GM12873 (cell line): Measurements from ENCODE around the gene NIM1K.

ENCODE experiments used
- TF ChIP-seq, protein P1 (sequence below): IDR thresholded peaks from 2 replicates; pipeline ENCODE4 v1.5.1; 2012; ENCODE audit warnings: low read depth, mild to moderate bottlenecking, moderate library complexity, low read length, control low read depth; ENCODE audit not compliant: insufficient read depth; ENCODE audit errors: missing control alignments

The NIM1K gene

DNA sequence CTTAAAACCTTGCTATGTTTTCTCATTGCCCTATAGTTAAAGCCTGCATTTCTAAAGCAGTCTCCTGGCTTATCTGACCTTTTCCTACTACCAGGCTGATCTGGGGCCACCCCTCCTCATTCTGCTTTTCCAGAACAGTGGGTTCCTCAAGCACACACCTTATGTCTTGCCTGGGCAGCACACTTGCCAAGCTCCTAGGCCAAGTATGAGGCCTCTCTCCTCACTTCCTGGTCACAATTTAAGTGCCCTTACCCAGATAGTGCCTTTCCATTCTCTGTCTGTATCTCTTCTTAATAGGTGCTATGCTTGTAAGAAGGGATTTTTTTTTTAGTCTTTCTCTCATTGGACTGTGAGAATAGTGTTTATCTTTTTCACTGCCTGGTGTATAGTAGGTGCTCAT is 81.5 kb downstream of the NIM1K start:
- TF ChIP-seq, protein P1, sequence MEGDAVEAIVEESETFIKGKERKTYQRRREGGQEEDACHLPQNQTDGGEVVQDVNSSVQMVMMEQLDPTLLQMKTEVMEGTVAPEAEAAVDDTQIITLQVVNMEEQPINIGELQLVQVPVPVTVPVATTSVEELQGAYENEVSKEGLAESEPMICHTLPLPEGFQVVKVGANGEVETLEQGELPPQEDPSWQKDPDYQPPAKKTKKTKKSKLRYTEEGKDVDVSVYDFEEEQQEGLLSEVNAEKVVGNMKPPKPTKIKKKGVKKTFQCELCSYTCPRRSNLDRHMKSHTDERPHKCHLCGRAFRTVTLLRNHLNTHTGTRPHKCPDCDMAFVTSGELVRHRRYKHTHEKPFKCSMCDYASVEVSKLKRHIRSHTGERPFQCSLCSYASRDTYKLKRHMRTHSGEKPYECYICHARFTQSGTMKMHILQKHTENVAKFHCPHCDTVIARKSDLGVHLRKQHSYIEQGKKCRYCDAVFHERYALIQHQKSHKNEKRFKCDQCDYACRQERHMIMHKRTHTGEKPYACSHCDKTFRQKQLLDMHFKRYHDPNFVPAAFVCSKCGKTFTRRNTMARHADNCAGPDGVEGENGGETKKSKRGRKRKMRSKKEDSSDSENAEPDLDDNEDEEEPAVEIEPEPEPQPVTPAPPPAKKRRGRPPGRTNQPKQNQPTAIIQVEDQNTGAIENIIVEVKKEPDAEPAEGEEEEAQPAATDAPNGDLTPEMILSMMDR, result no peak

DNA sequence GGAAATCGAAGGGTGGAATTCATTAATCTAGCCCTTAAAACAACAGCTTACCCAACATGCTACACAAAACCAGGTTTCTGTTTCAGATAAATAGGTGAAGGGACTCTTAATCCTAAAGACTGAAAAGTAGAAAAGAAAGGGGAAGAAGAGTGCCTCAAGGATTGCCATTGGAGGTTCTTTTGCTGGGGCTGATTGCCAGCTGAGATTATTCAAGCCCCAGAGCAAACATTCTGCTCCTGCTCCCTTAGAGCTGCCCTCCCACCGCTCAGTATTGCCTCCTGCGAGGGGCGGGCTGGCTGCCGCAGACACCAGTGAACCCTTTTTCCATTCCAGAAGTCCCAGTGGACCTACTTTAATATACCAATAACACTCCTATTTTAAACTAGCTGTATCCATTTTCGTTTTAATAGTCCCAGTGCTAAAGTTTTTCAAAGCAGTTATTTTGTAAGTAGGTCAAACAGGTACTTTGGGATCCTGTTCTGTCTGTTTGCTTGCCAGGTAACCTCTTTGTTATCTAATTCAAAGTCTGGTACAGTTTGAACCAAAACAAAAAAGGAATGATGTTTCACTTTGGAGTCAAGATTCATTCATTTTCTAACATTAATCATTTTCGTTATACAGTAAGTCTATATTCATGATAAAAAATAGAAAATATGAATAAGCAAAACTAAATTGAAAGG is 82.5 kb downstream of the NIM1K start:
- TF ChIP-seq, protein P1, result no peak

DNA sequence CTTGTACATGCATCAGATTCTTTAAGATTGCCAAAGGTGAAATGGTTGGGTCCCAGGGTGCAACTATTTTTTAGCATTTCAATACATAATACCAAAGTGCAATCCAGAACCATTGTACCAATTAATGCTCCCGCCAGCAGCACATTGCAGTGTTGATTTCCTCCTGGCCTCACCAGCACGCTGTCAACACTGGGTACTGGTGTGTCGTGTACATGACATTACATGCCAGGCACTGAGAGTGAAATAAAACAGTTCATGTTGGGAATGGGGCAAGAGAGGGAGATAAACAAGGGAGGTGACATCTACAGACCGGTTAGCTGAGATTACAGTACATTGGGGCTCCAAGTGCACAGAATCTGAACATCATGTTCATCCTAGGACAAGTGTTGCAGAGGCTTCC is 83.4 kb downstream of the NIM1K start:
- TF ChIP-seq, protein P1, result no peak

DNA sequence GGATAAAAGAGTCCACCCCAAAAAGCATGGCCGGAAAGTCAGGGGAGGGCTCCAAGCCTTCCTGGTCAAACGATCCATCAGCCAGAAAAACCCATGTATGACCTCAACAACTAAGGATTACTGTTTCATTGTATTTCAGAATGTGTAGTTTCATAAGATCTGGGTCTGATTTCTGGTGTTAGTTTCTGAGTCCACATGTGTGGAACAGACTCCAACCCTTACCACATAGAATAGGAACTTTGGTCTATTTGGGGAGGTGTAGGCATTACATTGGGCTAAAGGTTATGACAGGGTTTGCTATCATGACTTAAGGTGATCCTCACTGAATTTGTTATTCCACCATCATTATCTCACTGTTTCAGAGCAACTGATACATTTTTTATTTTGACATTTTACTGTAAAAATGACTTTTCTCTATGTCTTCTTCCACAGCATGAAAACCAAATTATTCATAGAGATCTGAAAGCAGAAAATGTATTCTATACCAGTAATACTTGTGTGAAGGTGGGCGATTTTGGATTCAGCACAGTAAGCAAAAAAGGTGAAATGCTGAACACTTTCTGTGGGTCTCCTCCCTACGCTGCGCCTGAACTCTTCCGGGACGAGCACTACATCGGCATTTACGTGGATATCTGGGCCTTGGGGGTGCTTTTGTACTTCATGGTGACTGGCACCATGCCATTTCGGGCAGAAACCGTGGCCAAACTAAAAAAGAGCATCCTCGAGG is 87.7 kb downstream of the NIM1K start:
- TF ChIP-seq, protein P1, result no peak

DNA sequence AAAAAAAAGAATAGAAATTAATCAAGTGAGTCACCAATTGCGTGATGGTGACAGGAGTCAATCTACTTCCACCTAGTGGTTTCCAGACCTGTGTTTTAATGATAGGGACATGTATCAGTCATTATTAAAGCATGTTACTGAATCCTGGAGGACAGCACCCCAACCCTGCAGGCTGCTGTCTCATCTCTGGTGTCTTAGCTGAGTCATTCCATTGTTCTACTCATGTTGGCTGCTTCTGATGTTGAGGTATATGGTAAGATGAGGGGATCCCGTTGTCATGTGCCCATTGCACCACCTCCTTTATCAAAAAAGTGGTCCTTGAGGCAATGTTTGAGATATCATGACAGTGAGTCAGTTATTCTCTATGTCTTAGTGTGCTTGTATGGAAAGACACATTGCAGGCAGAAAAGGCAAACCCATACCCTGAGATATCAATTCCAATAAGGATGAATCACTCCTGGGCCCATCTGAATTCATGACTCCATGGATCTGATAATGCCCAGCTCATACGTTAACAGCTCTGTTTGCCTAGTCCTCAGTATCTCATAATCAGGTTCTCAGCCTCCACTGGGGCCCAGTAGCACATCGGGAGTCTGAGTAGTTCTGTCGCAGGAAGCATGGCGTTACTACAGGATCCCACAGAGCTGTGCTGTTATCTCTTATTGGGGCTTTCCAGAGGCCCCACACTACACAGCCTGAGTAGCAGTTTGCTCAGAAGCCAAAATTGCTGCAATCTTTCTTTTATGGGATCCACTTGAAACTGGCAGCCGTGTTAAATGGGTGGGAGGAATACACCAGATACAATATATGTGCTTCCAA is 90.0 kb downstream of the NIM1K start:
- TF ChIP-seq, protein P1, result no peak

DNA sequence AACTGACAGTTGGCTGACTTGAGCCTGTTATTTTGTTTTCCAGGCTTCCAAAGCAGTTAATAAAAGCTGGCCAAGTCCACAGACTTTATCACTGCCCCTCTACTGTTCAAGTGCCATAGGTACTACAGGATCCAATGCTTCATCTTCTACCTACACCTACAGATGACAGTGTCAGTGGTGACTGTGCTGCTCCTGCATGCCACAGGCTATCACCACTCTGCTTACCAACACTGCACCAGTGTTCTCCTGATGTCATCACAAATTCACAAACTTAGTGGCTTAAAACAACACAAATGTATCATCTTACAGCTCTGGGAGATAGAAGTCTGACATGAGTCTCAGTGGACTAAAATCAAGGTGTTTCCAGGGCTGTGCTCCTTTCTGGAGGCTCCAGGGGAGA is 94.6 kb downstream of the NIM1K start:
- TF ChIP-seq, protein P1, result no peak

DNA sequence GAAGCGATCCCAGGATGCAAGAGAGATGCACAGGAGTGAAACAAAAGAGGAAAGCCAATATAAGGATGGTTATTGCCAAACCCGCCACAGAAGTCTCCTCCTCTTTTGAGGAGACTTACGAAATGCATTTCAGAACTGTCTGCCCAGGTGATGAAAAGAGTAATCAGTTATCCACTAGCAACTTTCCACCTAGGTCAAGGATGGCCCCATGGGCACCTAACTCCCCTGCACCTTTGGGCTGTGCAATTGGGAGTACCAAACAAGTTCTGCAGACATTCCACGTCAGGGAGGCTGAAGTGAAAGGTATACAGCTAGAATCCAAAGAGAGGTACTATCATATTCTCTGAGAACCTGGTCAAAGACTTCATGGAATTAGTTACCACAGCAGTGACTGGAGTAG is 95.5 kb downstream of the NIM1K start:
- TF ChIP-seq, protein P1, result no peak
